Liver (tissue), 3 donors: ENCODE data around the gene ADGRG1.
"Not testable (repeated sequence)": the region's sequence is repeated elsewhere in the genome, so short reads cannot be mapped to it uniquely, and the experiment has no call there.

Experiments
- ATF3 ChIP-seq: IDR thresholded peaks from 2 replicates; pipeline ENCODE4 v1.6.1; 2016; ENCODE audit warnings: antibody characterized with exemption
- JUND ChIP-seq, 2 donors: IDR thresholded peaks; 2 replicates each; pipeline ENCODE4 v1.6.1; 2016; ENCODE audit warnings: antibody characterized with exemption in 2 of 2
- RAD21 ChIP-seq, 2 donors: IDR thresholded peaks; 2 replicates each; pipeline ENCODE4 v1.6.1; 2016; ENCODE audit warnings: antibody characterized with exemption in 2 of 2, mild to moderate bottlenecking in 2 of 2
- REST ChIP-seq: IDR thresholded peaks from 2 replicates; pipeline ENCODE4 v1.6.1; 2016; ENCODE audit warnings: antibody characterized with exemption, mild to moderate bottlenecking
- SP1 ChIP-seq: IDR thresholded peaks from 2 replicates; pipeline ENCODE4 v1.6.1; 2018; ENCODE audit warnings: antibody characterized with exemption, mild to moderate bottlenecking
- TAF1 ChIP-seq: conservative IDR thresholded peaks from 2 replicates; pipeline ENCODE4 v1.6.1; 2016; ENCODE audit warnings: antibody characterized with exemption, mild to moderate bottlenecking
- YY1 ChIP-seq: IDR thresholded peaks from 2 replicates; pipeline ENCODE4 v1.6.1; 2016; ENCODE audit warnings: antibody characterized with exemption, mild to moderate bottlenecking
- TF ChIP-seq, protein P1 (sequence below): IDR thresholded peaks from 2 replicates; pipeline ENCODE4 v1.6.1; 2016; ENCODE audit warnings: antibody characterized with exemption
- TF ChIP-seq, protein P2 (sequence below): fragments of 150-350 bp; IDR thresholded peaks from 2 replicates; pipeline ENCODE4 v1.5.1; 2017; ENCODE audit warnings: improper control_type of control experiment, low read depth, low read length; ENCODE audit not compliant: missing input control
- TF ChIP-seq, protein P3 (sequence below): IDR thresholded peaks from 2 replicates; pipeline ENCODE4 v1.6.1; 2016; ENCODE audit warnings: antibody characterized with exemption
- donor health status: healthy.
- donor health status: healthy.

DNA sequence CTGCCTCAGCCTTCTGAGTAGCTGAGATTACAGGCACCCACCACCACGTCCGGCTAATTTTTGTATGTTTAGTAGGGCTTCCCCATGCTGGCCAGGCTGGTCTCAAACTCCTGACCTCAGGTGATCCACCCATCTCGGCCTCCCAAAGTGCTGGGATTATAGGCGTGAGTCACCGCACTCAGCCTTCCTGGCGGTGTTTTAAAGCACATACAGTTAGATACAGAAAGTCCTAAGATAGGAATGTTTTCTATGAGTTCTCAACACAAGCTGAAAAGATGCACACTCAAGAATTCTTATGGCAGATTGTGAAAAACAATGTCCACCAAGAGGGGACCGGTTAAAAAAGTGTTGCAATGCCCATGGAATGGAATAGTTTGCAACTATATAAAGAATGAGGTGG, 43.0 kb downstream of the ADGRG1 start:
- TF ChIP-seq, protein P1, sequence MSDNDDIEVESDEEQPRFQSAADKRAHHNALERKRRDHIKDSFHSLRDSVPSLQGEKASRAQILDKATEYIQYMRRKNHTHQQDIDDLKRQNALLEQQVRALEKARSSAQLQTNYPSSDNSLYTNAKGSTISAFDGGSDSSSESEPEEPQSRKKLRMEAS: not testable (repeated sequence)
- TF ChIP-seq, protein P2, sequence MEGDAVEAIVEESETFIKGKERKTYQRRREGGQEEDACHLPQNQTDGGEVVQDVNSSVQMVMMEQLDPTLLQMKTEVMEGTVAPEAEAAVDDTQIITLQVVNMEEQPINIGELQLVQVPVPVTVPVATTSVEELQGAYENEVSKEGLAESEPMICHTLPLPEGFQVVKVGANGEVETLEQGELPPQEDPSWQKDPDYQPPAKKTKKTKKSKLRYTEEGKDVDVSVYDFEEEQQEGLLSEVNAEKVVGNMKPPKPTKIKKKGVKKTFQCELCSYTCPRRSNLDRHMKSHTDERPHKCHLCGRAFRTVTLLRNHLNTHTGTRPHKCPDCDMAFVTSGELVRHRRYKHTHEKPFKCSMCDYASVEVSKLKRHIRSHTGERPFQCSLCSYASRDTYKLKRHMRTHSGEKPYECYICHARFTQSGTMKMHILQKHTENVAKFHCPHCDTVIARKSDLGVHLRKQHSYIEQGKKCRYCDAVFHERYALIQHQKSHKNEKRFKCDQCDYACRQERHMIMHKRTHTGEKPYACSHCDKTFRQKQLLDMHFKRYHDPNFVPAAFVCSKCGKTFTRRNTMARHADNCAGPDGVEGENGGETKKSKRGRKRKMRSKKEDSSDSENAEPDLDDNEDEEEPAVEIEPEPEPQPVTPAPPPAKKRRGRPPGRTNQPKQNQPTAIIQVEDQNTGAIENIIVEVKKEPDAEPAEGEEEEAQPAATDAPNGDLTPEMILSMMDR: not testable (repeated sequence)
- TF ChIP-seq YY1; JUND (IDR thresholded peaks at IDR 0.05); SP1; REST; ATF3; TAF1; RAD21 (IDR thresholded peaks at IDR 0.05): not testable (repeated sequence)
- TF ChIP-seq, protein P3, sequence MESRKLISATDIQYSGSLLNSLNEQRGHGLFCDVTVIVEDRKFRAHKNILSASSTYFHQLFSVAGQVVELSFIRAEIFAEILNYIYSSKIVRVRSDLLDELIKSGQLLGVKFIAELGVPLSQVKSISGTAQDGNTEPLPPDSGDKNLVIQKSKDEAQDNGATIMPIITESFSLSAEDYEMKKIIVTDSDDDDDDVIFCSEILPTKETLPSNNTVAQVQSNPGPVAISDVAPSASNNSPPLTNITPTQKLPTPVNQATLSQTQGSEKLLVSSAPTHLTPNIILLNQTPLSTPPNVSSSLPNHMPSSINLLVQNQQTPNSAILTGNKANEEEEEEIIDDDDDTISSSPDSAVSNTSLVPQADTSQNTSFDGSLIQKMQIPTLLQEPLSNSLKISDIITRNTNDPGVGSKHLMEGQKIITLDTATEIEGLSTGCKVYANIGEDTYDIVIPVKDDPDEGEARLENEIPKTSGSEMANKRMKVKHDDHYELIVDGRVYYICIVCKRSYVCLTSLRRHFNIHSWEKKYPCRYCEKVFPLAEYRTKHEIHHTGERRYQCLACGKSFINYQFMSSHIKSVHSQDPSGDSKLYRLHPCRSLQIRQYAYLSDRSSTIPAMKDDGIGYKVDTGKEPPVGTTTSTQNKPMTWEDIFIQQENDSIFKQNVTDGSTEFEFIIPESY: not testable (repeated sequence)
